RPMI7951 (cell line): ENCODE measurements around the gene GNL3L. TPM values are rescaled to one million over a fixed set of nuclear protein-coding genes. Genes with fewer than 3 reads are reported as not detected.
"Not testable (repeated sequence)": the region's sequence is repeated elsewhere in the genome, so short reads cannot be mapped to it uniquely, and the experiment has no call there.

ENCODE experiments used
- DNase-seq: peaks from one replicate; pipeline ENCODE4 v3.0.0-alpha.2; 2012; ENCODE audit warnings: low read depth
- total RNA-seq: library from RNA; depleted of rRNA; stranded (reverse); fragments of >200 nt; shearing (Covaris generic); gene quantifications from 2 replicates; pipeline ENCODE4 v1.2.3, GENCODE V29; 2014; rRNA removed

GNL3L gene, protein sequence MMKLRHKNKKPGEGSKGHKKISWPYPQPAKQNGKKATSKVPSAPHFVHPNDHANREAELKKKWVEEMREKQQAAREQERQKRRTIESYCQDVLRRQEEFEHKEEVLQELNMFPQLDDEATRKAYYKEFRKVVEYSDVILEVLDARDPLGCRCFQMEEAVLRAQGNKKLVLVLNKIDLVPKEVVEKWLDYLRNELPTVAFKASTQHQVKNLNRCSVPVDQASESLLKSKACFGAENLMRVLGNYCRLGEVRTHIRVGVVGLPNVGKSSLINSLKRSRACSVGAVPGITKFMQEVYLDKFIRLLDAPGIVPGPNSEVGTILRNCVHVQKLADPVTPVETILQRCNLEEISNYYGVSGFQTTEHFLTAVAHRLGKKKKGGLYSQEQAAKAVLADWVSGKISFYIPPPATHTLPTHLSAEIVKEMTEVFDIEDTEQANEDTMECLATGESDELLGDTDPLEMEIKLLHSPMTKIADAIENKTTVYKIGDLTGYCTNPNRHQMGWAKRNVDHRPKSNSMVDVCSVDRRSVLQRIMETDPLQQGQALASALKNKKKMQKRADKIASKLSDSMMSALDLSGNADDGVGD
- 27.4 and 34.4 TPM in 2 replicates for total RNA-seq

DNA sequence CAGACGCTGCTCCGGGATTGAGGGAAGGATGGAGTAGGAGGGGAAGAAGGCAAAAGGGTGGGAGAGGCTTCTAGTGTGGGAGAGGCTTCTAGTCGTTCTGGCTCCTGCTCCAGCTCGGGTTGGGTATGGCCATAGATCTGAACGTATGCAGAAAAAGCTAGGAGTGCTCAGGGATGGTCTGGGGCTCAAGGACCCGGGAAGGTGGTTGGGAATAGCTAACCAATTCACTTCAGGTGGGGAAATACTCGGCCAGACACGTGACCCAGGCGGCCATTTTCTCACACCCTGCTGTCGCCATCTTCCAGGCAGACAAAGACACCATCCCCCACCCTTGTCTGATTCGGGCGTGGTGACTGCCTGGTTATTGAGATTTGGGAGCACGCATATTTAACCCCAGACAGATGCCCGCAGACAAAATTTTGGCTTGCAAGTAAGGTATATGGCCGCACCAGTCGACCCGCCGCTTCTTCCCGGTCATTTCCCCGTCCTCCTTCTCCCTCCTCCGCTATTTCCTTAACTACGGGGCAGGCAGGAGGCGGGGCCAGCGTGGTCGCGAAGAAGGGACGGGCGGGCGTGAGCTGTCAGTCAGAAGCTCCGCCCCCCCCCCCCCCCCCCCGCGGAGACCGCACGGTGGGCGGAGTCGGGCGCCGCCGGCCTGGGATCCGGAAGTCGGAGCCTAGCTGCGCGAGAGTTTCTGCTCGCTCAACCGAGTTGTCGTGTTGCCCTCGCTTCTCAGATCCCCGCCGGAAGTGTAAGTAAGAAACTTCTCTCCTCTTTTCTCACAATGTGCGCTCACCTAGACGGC is at the start of gene GNL3L:
Gene GNL3L (plus strand): TSS at position 668 of the 805 bp plus-strand sequence. CDS start 2,348 bp downstream, outside the sequence.
- DNase-seq, result peak; percentile 88

DNA sequence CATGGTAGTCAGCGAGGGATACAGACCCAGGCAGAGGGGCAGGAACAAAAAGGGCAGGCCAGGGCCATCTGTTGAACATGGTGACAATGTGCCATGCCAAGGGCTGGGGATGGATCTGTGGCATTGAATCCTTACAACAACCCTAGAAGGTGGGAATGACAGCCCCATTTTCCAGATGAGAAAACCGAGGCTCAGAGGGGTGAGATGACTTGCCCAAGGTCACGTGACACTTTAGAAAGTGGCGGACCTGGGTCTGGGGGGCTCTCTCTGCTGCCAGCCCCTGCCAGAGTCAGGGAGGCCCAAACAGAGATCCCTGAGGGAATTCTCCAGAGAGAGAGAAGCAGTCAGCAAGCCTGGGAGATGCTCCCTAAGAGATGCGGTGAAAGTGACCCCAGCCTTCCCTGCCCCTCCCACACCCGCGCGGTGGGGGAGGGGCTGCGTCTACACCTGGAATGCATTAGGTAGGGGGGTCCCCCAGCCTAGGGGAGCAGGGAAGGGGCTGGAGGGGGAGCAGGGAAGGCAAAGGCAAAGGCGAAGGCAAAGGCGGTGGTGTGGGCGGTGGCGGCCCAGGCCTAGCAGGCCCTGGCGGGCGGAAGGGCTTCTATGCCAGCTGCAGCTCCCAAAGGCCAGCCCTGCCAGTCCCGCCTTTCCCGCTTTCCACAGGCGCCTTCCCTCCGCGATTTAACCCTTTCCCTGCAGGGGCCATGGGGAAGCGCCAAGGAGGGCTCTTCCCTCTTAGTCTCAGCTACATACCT is 47.0 kb upstream of the GNL3L start:
- peak; percentile 60 for DNase-seq

DNA sequence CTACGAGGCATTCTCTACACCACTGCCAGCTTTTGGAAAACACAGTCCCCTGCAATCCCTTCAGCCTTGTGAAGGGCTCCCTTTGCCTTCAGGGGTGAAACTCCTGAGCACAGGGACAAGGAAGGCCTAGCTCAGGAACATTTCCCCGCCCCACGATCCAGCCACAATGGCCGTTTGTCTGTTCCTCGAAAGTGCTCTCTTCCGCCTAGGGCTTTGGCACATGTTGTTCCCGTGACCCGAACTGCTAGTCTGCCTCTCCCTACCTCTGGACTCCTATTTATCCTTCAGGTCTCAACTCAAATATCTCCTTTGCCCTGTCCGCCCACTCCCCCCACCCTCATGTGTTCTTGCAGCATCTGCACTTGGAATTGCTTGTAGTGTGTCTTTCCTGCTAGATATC is 46.1 kb upstream of the GNL3L start:
- DNase-seq, result no peak

DNA sequence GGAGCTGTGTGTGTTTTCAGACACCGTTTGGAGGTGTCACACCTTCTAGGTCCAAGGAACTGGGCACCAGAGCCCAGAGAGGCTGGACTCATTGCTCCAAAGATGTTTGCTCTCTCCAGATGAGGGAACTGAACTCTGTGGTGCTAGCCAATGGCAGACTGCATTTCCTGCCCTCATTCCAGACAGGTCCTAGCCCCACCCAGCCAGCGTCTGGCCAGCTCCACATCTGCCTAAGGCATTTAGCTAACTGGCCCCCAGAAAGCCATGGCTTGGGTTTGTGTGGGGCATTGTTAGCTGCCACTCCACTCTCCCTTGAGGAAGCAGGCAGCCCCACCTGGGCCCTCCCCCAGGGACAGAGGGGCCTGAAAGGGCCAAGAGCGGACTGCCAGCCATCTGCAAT is 45.4 kb upstream of the GNL3L start:
- peak; percentile 56 for DNase-seq

DNA sequence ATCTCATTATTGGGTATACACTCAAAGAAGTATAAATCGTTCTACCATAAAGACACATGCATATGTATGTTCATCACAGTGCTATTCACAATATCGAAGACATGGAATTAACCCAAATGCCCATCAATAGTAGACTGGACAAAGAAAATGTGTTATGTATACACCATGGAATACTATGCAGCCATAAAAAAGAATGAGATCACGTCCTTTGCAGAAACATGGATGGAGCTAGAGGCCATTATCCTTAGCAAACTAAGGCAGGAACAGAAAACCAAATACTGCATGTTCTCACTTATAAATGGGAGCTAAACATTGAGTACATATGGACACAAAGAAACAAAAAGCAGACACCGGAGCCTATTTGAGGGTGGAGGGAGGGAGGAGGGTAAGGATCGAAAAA is 40.2 kb upstream of the GNL3L start:
- not testable (repeated sequence) for DNase-seq

DNA sequence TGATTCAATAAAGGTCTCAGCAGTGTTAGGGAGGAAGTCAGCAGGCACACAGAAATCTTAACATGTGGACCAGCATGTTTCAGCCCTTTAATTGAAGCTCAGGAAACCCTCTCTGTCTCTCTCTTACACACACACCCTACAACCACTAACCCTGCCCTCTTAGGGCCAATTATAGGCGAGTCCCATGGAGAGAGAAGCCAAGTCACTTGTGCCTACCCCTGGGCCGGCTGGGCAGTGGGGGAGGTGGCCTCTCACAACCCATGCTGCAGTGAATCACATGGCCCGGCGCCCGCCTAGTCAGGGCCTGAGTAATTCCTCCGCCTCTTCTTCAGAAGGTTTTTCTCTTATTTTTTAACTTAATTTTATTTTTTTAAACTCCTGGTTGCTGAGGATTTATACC is 37.7 kb upstream of the GNL3L start:
- peak; percentile 61 for DNase-seq

DNA sequence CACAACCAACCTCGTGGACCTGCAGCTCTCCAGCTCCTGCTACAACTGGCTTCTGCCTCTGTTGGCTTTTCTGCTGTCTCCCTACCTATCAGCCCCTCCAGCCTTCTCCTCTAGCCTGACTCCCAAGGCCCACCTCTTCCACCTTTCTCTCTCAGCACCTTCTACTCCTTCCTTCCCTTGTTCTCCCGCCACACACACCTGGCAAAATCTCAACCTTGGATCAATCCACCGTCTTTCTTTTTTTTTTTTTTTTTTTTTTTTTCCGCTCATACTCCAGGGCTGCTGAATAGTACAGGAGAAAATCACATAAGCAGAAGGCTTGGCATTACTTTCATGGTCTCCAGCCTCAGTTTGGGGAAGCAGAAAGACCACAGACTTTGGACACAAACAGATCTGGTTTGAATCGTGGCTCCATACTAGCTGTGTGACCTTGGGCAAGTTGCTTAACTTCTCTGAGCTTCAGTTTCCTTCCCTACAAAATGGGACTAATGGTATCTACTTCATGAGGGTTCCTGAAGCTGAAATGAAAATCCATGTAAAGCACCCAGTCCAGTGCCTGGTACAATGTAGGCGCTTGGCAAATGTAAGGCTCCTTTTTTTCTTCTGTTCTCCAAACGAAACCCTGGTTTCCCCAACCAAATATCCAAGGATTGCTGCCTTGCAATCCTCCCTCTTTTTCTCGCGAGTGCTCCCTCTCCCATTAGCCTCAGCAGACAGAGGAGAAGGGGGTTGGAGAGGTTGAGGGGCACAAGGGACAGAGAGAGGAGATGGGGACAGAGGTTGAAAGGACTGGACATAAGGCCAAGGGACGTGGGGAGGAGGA is 35.6 kb upstream of the GNL3L start:
- peak; percentile 21 for DNase-seq

DNA sequence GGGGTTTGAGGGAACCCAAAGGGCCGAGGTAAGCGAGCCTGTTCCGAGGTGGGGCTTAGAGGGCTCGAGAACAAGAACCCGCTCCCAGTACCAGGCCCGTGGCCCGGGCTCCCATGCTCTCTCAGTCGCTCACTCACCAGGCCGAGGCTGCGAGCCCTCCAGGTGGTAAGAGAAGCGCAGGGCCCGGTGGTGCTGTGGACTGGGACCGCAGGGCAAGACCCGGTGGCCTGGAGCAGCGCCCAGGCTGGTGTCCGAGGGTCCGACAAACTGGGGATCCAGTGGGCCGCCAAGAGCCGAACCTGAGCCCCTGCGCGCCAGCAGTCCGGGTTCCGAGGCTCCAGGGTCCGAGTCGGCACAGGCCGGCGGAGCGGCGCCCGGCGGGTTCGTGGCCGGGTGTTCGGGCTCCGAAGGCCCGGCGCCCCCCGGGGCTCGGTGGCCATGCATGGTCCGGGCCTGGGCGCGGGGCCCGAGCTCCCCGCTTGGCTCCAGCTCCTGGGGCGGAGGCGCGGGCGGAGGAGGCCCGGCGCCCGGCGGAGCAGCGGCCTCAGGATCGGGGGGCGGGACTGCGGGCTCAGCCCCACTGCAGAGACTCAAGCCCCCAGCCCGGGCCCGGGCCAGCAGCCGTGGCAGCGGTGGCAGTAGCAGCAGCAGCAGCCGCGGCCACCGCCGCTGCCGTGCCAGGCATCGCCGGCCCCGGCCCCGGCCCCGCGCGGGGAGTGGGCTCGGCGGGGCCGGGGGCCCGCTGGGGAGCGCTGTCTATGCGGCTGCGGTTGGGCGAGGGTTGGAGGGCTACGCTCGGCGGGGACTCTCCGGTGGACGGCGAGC is 34.8 kb upstream of the GNL3L start:
- peak; percentile 33 for DNase-seq

DNA sequence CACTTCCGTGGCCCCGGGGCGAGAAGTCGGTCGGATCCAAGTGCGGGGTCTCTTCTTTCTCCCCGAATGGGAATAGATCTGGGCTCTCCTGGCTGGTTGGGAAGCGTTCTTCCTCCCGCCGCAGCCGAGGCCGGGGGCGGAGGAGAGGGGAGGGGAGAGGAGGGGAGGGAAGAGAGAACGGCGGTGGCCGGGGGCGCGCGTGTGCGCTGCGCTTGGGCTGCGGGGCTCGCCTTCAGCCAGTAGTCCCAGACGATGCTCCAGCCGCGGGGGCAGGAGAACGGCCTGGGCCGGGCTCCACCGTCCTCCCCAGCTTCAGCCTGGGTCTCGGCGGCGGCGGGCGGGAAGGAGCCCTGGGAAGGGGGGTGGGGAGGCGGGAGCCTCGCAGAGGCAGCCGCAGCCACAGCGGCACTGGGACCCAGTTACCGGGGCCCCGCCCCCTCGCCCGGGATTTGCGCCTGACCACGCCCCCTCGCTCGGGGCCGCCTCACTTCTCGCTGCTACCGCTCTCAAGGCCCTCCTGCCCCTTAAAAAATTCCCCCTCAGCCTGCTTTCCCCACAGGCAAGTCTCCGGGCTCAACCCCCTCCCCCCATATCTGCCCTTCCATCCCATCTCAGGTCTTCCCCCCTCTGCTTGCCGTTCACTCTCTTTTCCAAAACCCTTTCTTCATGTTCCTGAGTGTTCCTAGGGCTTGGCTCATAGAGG is 34.1 kb upstream of the GNL3L start, which contains the start of gene FGD1:
Gene FGD1 (minus strand): TSS at position 421 of the 703 bp plus-strand sequence. CDS start 802 bp downstream, outside the sequence.
- DNase-seq, result peak; percentile 70

DNA sequence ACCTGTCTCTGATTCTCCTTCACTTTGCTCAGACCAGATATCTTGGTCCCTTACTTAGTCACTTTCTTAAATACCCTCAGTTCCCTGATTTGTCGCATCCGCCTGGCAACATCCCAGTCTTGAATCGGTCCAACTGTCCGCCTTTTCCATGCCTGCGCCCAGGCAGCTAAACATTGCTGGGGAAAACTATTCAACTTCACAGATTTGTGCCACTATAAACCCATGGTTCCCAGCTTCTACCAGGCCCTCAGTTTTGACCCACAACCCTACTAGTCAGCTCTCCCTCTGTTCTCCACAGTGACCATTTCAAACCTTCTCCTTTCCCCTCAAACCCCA is 33.5 kb upstream of the GNL3L start:
- DNase-seq, result no peak

DNA sequence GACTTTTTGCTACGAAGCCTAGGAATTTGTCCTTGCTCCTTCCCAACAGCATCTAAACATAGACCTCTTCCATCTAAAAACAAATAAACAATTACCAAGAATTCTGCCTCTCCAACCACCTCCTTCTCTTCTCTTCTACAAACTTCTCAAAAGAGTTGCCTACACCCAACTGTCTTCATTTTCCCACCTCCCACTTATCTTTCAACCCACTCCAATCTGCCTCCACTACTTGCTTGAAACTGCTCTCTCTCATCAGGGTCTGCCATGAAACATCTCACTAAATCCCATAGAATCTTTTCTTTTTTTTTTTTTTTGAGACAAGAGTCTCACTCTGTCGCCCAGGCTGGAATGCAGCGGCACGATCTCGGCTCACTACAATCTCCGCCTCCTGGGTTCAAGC is 33.1 kb upstream of the GNL3L start:
- no peak for DNase-seq

DNA sequence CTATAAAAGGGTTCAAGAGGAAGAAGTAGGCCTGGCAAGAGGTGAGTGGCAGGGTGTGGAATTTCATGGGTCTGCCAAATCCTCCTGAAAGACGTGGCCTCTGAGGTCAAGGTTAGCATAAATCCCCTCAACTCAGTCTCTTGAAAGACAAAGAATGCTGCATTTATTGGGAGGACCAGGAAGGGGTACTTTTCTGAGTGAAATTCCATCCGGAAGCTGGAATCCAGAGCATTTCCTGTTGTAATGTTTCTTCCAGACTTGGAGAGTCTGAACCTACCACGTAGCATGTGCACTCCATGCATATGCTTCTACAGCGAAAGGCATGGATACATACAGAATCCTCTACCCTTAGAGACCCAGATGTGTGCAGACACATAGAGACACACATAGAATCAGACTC is 20.6 kb upstream of the GNL3L start:
- DNase-seq, result no peak

DNA sequence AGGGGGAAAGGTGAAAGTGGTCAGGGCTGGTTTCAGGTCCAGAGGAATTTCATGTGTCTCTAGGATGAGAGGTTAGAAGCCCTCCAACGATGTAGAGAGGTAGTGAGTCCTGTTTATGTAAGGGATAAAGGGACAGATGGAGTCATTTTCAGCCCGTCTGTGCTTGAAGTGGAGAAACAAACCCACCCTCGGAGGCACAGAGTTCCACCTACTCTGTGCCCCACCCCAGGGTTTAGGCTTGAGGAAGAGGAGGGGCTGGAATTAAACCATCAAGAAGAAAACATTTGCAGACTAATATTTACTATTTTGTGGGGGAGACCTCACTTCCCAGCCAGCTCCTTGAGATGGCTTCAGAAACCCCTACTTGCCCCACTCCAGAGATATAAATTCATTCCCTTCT is 868 bp upstream of the GNL3L start:
- DNase-seq, result no peak

DNA sequence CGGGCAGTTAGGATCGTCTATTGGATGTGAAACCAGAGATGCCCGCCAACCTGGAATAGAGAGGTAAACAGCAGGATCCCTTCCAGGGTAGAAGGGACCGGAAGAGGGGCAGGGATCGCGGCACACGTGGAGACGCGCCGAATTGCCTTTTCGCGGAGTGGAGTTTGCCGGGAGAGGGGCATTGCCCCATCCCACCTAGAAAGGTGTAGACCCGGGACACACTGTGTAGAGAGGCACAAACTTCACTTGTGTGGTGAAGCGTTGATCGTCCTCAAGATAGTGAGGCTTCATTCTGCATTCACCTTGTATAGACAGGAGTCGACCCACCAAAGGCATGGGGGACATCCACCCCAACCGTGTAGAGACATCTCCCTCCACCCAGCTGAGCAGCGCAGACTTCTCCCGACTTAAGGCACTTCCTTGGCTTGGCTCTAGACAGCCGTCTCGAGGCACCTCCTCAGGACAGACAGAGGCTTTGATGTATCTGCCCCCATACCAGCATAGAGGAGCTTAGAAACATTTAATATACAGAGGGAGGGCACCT is 410 bp downstream of the GNL3L start:
- DNase-seq, result peak; percentile 2

DNA sequence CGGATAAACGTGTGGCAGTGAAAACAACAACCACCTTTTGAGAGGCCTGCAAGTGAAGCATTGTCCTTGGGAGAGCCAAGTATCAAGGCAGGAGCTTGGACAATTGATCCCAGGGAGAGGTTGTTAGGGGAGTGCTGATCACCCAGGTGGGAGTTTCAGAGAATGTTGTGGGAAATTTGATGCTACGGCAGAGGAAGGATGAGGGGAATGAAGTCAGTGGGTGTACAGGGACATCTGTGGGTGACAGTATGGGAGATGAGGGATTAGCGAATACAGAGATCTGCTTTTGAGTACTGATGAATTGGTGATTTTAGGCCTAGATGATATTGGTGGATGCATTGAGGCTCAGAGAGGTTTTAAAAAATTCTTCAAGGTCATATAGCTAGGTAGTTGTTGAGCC is 4.3 kb downstream of the GNL3L start:
- DNase-seq, result no peak

DNA sequence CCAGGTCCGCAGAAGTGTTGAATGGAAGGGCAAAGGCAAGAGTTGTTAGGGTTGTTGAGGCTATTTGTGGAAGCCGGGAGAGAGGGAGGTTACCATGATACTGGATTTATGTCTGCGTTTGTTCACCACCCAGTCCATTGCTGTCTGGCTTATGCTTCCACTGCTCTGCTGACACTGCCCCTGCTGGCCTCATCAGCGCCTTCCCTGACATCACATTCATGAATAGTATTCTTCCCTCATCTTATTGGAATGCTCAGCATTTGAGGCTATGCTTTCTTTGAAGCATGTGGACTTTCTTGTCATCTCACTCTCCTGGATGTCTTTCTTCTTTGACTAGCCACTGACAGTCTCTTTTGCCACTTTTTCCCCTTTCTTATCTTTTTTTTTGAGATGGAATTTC is 10.3 kb downstream of the GNL3L start:
- no peak for DNase-seq

DNA sequence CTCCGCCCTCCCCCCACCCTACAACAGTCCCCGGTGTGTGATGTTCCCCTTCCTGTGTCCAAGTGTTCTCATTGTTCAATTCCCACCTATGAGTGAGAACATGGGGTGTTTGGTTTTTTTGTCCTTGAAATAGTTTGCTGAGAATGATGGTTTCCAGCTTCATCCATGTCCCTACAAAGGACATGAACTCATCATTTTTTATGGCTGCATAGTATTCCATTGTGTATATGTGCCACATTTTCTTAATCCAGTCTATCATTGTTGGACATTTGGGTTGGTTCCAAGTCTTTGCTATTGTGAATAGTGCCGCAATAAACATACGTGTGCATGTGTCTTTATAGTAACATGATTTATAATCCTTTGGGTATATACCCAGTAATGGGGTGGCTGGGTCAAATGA is 12.2 kb downstream of the GNL3L start:
- not testable (repeated sequence) for DNase-seq

DNA sequence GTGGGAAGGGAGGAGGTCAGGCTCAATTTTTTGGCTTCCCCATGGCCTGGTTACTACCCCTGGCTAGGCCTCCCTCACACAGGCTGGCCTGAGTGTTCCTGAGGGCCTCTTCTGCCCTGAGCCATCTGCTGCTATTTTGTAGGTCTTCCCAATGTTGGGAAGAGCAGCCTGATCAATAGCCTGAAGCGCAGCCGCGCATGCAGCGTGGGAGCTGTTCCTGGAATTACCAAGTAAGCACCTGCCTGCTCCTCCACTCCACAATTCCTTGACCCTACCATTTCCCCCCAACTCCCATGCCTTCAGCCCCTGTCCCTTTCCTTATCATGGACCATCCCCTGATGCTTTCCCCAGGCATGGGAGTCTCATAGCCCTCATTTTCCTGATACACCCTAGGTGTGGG is 20.8 kb downstream of the GNL3L start:
- DNase-seq, result no peak

DNA sequence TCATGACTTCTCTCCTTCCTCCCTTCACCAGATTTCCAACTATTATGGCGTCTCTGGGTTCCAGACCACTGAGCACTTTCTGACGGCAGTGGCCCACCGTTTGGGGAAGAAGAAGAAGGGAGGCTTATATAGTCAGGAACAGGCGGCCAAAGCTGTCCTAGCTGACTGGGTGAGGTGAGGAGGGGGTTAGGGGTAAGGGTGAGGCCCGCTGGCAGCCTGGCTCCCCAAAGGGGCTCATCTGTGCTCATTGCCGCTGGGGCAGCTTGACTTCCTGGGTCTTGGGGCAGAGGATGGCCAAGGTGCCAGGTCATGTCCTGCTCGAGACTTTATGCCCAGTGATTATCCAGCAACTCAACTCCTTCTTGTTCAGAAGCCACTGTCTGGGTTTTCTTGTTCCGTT is 21.8 kb downstream of the GNL3L start:
- DNase-seq, result no peak
